Stimulated activated naive CD4-positive, alpha-beta T cell treated with Interleukin-2 at 50 U/mL for 16 hours (primary cell): ENCODE results near the gene CHAT.
"Not testable (repeated sequence)": the region's sequence is repeated elsewhere in the genome, so short reads cannot be mapped to it uniquely, and the experiment has no call there.

ENCODE experiments used
- DNase-seq: peaks from one replicate; lab custom pipeline; 2025; lab: John Stamatoyannopoulos, UW

CHAT gene

DNA sequence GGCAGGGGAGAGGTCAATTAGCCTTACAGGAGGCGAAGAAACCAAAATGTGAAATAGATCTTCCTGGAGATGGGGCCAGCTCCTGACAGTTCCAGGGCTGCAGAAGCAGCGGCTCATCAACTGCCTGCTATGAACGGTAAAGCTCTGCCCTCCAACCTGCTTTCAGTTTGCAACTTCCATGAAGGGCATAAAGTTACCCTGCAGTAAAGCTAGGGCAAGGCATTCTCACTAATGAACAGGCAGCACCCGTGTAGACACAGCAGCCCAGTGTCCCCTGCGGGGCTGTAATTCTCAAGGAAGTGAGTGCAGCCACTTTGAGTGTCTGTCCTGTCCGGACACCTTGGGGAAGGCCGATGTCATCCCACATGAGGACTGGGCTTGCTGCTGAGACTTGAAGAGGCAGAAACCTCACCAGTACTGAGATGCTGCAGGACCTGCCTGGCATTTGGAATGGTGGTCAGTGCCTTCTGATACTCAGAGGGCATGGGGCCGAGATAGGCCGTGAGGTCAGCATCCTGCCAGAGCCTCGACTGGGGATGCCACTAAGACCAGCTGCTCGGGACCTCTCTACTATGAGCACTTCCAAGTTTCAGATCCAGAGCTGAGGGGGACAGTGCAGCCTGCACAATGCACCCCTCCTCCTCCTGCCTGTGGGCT, 39.6 kb downstream of the CHAT start:
- no peak for DNase-seq

DNA sequence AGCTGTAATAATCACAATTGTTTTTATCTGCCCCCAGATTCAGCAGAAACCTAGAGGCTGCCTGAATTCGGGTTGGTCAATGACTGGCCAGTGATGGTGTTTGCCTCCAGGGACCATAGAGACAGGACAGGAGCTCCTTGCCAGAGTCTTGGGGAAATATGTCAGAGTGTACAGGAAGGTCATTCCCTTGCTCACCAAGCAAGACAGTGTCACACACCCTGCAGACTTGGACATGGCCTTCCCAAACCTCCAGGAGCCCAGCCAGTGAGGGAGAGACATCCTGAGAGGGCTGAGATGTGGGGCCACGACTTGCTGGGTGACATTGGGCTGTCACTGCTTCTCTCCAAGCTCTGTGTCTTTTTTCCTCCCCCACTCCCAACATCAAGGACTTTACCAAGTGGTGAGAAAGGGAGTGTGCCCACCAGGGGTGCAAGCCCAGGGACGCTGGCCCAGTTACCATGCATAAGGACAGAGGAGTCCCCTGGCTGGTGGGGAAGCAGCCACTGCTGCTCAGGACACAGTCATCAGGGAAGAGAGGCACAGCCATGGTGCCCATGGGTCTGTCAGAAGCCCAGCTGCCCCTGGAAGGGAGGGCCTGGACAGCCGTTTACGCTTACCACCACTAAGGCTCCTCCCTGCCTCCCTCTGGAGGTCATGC, 40.3 kb downstream of the CHAT start:
- DNase-seq: no peak

DNA sequence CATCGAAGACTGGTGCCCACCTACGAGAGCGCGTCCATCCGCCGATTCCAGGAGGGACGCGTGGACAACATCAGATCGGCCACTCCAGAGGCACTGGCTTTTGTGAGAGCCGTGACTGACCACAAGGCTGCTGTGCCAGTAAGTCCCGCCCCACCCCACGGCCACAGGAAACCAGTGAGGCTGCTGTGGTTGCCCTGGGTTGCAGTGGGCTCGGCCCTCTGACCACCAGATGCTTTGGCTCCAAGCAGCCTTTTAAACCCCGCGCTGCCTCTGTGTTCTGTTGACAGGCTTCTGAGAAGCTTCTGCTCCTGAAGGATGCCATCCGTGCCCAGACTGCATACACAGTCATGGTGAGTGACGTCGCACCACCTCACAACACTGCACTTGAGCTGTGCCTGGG, 41.3 kb downstream of the CHAT start:
- no peak for DNase-seq

DNA sequence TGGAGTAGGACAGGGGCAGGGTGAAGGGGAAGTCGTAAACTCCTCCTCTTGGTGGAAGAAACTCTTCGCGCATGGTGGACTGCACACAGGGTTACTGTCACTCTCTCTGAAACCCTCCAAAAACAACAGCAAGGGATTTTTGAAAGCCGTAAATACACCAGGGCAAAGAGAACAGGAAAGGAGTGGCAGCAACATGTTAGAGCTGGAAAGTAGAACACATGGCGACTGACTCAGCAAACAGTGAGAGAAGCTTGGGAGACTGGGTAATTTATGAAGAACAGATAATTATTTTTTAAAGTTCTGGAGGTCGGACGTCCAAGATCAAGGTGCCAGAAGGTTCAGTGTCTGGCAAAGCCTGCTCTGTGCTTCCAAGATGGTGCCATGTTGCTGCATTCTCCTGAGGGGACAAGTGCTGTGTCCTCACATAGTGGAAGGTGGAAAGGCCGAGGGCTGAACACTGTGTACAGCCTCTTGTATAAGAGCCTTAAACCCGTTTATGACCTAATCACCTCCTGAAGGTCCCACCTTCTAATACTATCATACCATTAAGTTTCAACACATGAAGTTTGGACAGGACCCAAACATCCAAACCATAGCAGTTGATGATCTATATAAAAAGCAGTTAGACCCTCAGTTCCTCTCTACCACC, 43.1 kb downstream of the CHAT start:
- DNase-seq: no peak

DNA sequence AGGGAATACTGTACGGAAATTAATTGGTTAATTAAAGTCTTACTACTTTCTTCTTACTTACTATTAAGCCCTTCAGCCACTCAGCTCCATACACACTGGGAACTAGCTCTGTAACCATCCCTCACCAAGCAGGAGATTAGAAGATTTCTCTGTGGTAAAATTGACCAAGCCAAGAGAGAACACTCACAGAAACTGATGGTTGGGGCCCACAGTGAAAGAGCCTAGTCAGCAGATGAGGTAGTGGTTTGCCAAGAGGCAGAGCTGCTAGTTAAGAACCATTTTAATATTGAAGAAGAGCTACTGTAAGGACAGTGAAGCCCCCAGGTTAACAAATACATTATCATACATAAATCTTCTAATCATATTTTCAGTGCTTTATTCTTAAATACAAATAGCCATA, 43.8 kb downstream of the CHAT start:
- DNase-seq: no peak

DNA sequence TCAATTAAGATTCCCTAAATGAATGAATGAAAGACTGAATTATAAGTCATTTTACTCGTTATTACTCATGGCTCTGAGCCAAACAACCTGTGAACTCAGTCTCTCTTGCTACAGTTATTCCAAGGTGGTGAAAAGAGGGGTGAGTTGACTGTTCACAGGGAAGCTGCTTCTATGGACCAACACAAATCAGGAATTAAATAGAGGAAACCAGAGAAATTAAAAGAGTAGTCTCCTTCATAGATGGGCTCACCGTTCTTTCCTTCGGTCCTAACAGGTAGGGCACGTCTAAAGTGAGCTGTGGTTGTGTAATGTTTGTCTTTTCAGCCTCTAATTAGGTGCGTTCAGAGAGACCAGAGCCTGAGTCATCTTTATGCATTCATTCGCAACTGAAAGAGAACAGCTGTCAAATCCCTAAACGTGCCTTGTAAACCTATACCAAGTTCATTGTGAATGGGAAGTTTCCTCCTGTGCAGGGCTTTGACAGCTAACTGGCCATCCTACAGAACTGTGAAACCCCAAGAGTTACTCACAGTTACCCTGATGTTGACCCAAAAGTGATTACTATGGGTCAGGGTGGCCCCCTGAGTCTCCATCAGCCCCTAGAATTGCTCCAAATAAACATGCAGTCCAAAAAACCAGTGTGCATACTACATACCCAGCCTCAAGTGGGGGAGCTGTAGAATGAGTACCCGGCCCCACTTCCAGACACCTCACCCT, 47.5 kb downstream of the CHAT start:
- DNase-seq: no peak

DNA sequence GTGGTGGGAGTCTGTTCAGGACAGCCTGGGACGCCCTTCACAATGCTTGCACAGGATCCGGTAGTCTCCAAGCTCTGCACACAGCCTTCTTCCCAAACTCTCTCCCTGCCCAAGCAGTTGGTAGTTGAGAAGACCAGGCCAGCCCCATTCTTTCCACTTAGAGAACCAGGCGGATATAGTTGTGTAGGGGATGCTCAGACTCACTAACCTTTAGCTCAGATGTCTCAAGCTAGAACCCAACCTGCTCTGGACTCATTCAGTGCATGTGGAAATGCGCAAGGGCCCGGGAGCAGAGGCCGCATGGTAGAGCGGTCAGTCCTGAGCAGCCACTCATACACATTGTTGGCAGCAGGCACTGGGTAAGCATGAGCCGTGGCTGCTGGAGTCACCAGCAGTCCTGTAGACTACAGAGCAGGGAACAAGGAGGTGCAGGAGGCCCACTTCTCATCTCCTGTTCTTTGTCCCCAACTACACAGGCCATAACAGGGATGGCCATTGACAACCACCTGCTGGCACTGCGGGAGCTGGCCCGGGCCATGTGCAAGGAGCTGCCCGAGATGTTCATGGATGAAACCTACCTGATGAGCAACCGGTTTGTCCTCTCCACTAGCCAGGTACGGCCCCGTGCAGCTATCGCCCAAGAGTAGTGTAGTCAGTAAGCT, 48.5 kb downstream of the CHAT start:
- no peak for DNase-seq

DNA sequence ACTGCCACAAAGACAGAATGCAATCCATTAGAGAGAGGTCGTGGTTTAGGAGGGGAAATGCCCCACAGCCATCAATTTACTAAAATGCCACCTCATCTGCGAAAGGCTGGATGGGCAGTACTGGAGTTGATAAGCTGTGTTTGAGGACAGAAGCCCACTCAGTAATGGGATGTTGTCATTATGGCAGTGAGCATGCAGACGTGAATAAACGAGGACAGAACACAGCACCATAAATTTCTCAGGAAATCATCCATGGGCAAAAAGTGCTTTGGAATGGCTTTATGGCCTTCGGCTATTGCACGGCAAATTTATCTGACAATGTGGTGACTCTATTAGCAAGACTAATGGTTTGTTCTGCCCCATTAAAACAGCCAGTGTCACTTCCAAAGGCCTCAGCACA, 49.8 kb downstream of the CHAT start:
- no peak for DNase-seq

DNA sequence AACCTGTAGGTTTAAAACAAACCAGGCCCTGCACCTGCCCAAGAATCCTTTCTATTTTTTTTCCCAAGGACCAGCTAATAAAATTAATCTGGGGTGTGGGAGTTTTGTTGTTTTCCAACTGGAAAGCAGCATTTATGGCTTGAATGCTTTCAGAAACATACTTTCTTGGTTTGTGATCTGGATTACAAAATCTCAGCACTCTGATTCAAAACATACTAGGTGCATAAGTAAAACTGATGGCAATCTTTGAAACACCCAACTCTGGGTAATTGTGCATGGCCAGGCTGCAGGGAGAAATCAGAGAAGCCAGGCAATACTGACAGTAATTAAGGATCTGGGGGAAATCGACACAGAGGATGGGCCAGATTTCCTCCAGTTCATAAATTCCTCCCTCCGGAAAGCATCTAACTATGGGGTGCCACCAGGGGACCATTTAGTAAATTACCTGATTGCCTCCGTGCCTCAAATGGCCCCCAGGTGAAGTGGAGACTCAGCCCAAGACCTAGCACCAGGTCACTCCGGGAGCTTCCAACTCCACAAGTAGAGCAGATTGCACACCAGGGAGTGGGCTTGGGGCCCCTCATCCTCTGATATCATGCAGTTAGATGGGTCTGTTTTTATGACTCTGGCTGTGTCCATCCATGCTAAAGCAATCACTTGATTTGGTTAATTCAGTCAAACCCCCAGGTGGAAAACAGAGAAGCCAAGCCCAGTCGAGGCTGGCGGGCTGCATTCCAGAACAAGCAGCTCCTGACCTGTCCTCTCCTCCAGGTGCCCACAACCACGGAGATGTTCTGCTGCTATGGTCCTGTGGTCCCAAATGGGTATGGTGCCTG, 50.4 kb downstream of the CHAT start:
- DNase-seq: no peak

DNA sequence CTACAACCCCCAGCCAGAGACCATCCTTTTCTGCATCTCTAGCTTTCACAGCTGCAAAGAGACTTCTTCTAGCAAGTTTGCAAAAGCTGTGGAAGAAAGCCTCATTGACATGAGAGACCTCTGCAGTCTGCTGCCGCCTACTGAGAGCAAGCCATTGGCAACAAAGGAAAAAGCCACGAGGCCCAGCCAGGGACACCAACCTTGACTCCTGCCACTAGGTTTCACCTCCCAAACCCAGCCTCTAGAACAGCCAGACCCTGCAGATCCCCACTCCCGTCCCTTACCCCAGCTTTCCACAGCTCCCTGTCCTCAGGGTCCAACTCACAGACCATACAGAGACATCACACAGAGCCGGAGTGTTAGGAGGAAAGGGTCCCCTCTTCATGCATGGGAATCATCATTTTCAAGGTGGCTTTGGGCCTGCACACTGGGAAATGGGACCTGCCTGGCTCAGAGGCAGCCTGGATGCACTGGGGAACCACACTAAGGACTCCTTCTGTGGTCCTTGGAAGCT, 51.1 kb downstream of the CHAT start:
- DNase-seq: no peak

DNA sequence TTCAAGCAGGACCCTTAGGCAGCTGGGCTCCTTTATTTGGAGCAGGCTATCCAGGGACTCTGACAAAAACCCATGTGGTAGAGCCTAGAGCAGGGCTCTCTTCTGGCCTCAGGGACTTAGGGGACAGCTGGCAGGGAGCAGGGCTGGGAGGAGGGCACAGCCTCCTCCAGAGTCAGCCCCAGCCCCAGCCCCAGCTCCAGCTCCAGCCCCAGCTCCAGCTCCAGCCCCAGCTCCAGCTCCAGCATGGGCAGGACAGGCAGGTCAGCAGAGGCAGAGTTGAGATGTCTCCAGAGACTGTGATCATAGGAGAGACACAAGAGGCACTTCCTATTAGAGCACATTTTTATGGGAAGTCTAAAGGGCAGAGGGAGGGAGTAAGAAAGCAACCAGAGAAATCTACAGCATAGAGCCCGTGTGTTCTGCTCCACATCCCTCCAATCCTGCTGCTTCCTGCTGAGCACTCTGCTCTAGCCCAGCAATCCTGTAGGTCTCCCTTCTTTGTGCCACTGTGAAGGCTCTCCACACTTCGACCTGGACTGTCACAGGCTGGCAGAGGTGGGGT, 52.3 kb downstream of the CHAT start:
- DNase-seq: no peak

DNA sequence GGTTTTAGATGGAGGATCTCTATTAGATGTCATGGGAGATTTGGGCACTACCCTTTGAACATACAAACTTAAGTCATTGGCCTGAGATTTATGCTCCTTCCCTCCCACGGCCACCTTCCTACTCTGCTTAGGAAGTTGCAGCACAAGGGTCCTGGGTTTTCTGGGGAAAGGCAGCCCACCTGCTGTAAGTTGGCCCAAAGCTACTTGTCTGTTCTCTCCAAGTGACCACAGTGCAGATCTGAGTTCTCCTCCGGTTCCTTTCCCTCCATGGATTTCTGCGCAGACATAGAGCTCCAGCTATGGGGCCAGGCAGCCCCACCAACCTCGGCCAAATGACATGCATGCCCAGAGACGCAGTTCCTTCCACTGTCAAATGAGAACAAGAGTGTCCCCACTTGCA, 52.8 kb downstream of the CHAT start:
- DNase-seq: no peak

DNA sequence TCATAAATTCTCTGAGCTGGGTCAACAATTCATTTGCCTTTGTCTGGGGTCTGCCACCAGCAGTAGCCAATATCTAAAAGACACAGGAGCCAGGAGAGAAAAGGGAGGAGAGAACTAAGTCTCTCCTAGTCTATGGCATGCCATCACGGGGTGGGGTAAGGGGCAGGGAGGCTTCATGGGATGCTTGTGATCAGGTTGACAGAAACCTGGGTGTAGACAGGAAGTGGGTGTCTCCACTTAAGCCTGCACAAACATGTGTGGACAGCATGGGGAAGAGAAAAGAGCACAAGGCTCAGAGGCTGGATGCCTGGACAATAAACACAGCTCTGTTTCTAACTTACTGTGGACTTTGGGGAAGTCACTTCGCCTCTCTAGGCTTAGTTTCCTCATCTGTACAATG, 54.2 kb downstream of the CHAT start:
- DNase-seq: no peak

DNA sequence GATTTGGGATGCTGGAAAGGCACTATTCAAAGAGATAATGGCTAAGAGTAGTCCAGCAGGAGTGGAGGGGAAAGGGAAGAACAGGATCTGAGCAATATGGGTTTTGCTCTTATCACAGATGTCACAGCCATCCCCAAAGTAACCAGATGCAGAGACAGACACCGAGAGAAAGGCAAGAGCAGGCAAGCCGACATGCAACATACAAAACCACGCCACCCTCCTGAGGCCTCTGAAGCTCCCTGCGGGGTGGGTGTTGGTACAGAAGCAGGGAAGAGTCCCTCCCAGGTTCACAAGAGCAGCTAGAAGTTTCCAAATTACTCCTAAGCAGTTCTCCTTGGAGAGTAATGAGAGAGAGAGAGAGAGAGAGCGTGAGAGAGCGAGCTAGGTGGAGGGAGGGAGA, 54.8 kb downstream of the CHAT start:
- no peak for DNase-seq

DNA sequence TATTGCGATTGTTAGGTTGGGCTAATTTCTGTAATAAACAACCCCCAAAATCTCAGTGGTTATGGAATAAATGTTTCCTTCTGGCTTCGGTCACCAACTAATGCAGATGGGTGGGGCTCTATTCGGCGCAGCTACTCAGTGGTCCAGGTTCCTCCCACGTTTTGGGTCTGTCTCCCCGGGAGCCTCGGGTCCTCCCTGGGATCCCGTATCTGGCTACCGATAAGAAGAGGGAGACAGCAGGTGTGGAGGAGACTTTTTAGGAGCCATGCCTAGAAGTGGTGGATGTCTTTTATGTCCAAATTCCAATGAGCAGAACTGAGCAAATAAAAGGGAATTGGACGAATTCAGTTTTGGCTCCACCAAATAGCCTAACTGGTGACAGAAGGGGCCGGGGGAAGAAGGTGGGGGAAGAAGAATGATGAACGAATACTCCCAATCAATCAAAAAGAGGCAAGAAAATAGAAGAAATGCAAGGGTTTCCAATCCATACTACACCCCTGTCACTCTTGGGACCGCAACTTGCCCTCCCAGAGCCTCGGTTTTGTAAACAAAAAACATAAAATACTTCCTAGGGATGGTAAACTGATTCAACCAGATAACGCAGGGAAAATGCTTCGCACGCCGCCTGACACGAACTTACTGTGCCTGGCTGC, 65.1 kb downstream of the CHAT start:
- DNase-seq: no peak

DNA sequence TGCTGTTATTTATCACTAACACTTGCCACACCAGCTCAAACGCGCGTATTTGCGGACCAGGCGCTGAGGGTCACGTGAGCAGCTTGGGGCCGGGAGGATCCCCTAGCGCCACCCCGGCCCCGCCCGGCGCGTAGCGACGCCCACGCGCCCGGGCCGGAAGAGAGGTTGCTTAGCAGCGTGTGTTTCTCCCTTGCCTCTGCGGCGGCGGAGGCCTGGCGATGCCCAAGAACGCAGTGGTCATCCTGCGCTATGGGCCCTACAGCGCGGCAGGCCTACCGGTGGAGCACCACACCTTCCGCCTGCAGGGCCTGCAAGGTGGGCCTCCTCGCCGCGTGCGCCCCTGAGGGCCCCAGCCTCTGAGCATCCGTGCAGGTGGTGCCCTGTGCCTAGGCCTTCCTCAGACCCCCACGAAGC, 65.7 kb downstream of the CHAT start, which contains the start of gene C10orf53:
Gene C10orf53, plus strand, starts transcription at position 172 of the 414 bp plus-strand sequence. Its CDS starts 47 bp downstream, at position 219.
- DNase-seq: no peak

DNA sequence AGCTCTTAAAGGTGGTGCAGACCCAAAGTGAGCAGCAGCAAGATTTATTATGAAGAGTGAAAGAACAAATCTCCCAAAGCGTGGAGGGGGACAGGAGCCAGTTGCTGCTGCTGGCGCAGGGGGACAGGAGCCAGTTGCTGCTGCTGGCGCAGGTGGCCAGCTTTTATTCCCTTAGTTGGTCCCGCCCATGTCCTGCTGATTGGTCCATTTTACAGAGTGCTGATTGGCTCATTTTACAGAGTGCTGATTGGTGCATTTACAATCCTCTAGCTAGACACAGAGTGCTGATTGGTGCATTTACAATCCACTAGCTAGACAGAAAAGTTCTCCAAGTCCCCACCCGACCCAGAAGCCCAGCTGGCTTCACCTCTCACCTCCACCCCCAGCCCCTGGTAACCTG, 68.6 kb downstream of the CHAT start:
- DNase-seq: not testable (repeated sequence)

DNA sequence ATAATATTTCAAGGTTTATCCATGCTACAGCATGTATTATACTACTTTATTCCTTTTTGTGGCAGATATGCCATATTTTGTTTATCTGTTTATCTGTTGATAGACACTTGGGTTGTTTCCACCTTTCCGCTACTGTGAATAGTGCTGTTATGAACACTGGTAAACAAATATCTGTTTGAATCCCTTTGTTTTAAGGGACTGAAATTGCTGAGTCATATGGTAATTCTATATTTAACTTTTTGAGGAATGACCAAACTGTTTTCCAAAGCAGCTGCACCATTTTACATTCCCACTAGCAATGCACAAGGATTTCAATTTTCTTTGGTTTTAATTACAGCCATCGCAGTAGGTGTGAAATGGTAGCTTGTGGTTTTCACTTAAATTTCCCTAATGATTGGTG, 69.0 kb downstream of the CHAT start:
- no peak for DNase-seq

DNA sequence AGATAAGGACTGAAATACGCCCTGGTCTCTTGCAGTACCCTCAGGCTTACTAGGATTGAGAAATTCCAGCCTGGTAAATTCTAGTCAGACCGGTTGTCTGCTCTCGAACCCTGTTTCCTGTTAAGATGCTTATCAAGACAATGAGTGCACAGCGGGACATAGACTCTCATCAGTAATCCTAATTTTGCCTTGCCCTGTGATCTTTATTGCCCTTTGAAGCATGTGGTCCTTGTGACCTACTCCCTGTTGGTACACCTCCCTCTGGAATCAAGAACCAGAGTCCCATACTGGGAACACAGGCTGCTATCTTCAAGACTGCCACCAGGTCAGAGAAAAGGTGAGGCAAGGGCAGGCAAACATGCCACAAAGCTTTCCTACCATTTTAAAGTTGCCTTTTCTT, 72.8 kb downstream of the CHAT start:
- DNase-seq: no peak

DNA sequence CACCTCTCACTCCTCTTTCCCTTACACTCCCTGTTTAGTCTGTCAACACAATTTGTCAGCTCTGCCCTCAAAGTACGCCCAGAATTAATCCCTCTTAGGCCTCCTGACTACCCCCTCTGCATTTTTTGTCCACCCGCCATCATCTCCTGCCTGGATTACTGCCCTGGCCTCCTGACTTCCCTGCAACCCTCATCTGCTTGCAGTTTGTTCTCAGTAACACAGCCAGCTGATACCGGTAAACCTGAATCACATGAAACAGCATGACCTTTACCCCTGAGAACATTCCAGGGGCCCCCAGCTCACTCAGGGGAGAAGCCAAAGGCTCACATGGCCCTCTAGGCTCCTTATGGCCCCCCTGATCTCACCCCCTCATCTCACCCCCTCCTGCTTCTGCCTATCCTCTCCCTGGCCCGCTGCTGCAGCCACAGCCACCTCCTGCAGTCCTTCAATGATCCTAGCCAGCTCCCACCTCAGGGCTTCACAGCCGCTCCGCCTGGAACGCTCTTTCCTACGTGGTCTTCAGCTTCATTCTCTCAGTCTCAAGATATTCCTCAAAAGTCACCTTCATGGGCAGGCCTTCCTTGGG, 74.5 kb downstream of the CHAT start:
- DNase-seq: no peak
